GM10266 (cell line): ENCODE data around the gene PACSIN3.

Source experiments
- DNase-seq: peaks from one replicate; pipeline ENCODE4 v3.0.0; 2012; ENCODE audit errors: extremely low spot score
- CTCF ChIP-seq: IDR thresholded peaks from 2 replicates; pipeline ENCODE4 v1.5.1; 2012; ENCODE audit warnings: mild to moderate bottlenecking, low read depth; ENCODE audit not compliant: control insufficient read depth, insufficient read depth; ENCODE audit errors: missing control alignments

Gene PACSIN3

GRCh38 chr11:47132490-47132889, 53.7 kb downstream of the PACSIN3 start:
- no peak for DNase-seq
- no peak for TF ChIP-seq CTCF

- DNase-seq = no peak
These were observed 55.1 kb downstream of the PACSIN3 start for GRCh38 chr11:47131136-47131535.

GRCh38 chr11:47130543-47130942, 55.7 kb downstream of the PACSIN3 start:
- TF ChIP-seq CTCF = no peak
- no peak for DNase-seq

More at GRCh38 chr11:47131136-47131535, 55.1 kb downstream of the PACSIN3 start:
- no peak for TF ChIP-seq CTCF
